HG03469 (cell line): Measurements from ENCODE around the gene LAMTOR2.
"Not testable (repeated sequence)": the region's sequence is repeated elsewhere in the genome, so short reads cannot be mapped to it uniquely, and the experiment has no call there.

Source experiments
- ATAC-seq: cut with Tn5 transposase; IDR thresholded peaks from one replicate; pipeline ENCODE4 v1.9.1; 2021; ENCODE audit warnings: mild to moderate bottlenecking, moderate library complexity, moderate number of reproducible peaks; ENCODE audit not compliant: unreplicated experiment

The LAMTOR2 gene

GRCh38 chr1:156054500-156055280 is at the start of gene LAMTOR2:
Gene LAMTOR2 (plus strand): TSS chr1:156054782. CDS start chr1:156054890, 108 bp downstream.
- ATAC-seq: peak; percentile 64

GRCh38 chr1:156004843-156005584 is 49.6 kb upstream of the LAMTOR2 start:
- no peak for ATAC-seq

- ATAC-seq: no peak
These were observed 47.8 kb upstream of the LAMTOR2 start for GRCh38 chr1:156006666-156007376.

- no peak for ATAC-seq
These were observed 45.2 kb upstream of the LAMTOR2 start for GRCh38 chr1:156009404-156009803.

- ATAC-seq: peak; percentile 66
These were observed 42.3 kb upstream of the LAMTOR2 start for GRCh38 chr1:156012051-156012817.

- ATAC-seq: no peak
These were observed 39.8 kb upstream of the LAMTOR2 start for GRCh38 chr1:156014829-156015228.

- ATAC-seq: no peak
These were observed 34.7 kb upstream of the LAMTOR2 start for GRCh38 chr1:156019946-156020292.

GRCh38 chr1:156020293-156021092 is 34.1 kb upstream of the LAMTOR2 start, which contains the start of gene SSR2:
Gene SSR2 (minus strand): TSS chr1:156020951. CDS start chr1:156020167, 784 bp downstream.
- ATAC-seq: no peak

GRCh38 chr1:156021093-156021428 is 33.5 kb upstream of the LAMTOR2 start:
- no peak for ATAC-seq

- no peak for ATAC-seq
These were observed 32.6 kb upstream of the LAMTOR2 start for GRCh38 chr1:156021954-156022353.

GRCh38 chr1:156024801-156025200 is 29.8 kb upstream of the LAMTOR2 start:
- no peak for ATAC-seq

GRCh38 chr1:156025876-156026275 is 28.7 kb upstream of the LAMTOR2 start:
- no peak for ATAC-seq

GRCh38 chr1:156026588-156026987 is 28.0 kb upstream of the LAMTOR2 start:
- ATAC-seq: no peak

GRCh38 chr1:156033011-156033410 is 21.6 kb upstream of the LAMTOR2 start:
- no peak for ATAC-seq

GRCh38 chr1:156034991-156035390 is 19.6 kb upstream of the LAMTOR2 start:
- ATAC-seq: not testable (repeated sequence)

GRCh38 chr1:156042828-156043227 is 11.8 kb upstream of the LAMTOR2 start:
- no peak for ATAC-seq

- ATAC-seq: no peak
These were observed 9.5 kb upstream of the LAMTOR2 start for GRCh38 chr1:156045076-156045475.

- ATAC-seq: no peak
These were observed 5.8 kb upstream of the LAMTOR2 start for GRCh38 chr1:156048663-156049258.

GRCh38 chr1:156050376-156050775 is 4.2 kb upstream of the LAMTOR2 start:
- no peak for ATAC-seq
